Measurements from ENCODE around the gene LRP1B.

The LRP1B gene

DNA sequence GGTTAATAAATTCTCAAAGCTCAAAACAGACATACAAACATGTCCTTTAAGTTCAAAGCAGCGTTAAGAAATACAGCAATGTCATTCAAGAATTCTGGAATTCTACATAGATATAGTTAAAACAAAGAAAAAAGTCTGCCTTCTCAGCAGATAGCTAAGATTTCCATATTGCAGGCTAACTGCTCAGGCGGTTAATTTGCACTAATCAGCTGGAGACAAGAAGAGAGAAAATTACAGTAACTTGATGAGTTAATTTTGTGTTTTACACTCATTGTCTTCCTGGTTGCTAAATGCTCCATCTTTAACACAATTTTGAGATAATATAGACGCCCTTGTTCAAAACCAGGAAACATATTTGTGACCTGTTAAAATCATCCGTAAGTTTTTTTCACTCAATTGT is 1012.0 kb downstream of the LRP1B start:
- no peak for DNase-seq (ENCODE audit: low spot score)

DNA sequence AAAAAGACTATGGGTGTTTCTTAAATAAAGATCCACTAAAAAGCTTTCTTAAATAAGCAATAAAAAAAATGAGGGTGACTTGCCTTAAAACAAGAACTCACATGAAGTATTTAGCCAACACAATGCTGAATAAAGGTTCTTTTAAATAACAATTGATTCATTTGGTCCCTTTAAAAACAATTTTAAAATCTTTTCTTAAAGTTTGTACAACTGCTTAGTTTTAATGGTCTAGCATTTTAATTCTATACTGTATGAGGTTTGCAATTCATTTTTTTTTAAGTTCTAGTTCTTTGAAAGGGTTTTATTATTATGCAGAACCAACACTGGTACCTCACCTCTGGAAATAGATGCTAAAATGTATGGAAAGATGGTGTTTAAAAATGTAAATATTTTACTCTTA is 1017.5 kb downstream of the LRP1B start:
- no peak for DNase-seq (ENCODE audit: low spot score)

DNA sequence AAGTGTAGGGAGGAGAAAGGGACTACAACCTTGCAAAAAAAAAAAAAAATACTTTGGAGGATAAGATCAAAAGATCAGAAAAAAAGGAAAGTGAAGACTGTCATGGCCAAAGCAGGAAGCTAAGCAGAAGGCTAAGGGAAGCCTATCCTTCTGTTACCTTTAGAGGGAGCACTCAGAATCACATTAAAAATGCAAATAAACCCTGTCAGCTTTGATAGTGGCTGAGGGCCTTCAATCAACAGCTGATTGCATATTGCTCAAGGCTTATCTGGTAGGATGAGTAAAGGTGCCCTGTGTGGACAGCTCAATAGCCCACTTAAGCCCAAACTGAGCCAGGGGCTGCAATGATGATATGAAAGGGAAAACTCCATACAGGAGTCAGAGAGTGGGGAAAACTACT is 1021.2 kb downstream of the LRP1B start:
- DNase-seq (ENCODE audit: low spot score), result no peak

DNA sequence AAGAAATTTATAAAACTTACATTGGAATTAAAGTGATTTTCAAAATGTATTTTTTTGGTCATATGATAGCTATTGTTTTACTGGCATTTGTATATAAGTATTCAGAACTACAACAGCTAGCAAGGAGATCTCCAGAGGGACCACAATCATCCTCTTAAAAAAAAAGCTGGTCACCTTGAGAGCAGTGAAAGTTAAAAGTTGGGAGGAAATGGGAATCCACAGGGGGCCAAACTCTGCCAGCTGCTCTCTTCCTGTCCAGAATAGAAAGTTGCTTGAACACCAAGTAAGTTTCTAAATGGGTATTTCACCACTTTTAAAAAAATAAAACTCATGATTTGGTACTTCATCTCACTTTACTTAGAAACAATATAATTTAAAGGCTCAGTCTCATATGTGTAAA is 1025.1 kb downstream of the LRP1B start:
- DNase-seq (ENCODE audit: low spot score), result no peak

DNA sequence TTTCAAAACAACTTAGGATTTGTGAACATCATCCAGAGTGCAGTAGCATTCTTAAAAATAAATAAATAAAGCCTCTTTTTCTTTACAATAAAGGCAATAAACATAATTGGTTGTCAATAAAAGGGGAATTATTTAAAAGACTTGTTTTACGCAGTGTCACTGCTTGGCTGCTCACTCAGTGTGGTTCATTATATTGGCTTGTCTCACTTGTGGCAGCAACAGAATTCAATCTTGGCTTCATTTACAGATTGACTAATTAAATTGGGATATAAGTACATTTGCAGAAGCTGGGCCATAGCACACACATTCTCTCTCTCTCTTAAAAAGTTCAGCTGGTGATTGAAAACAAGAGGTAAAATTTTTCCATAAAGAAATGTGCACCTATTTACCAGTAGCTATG is 1027.6 kb downstream of the LRP1B start:
- no peak for DNase-seq (ENCODE audit: low spot score)

DNA sequence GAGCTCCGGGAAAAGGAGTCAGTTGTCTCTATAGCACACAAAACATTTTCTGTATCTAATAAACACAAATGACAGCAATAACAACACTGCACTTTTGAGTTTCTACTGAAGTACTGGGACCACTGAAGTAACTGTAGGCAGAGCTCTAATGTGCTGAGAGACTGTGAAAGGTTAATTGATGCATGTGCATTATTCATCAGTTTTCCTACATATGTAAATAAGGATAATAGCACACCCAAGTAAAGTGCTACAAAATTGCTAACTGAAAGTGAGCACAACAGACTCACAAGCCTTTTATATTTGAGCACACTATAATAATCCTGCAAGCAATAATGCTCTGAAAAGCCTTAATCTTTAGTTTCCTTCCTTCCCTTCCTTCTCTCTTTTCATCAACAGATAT is 1051.6 kb downstream of the LRP1B start:
- DNase-seq (ENCODE audit: low spot score), result no peak

DNA sequence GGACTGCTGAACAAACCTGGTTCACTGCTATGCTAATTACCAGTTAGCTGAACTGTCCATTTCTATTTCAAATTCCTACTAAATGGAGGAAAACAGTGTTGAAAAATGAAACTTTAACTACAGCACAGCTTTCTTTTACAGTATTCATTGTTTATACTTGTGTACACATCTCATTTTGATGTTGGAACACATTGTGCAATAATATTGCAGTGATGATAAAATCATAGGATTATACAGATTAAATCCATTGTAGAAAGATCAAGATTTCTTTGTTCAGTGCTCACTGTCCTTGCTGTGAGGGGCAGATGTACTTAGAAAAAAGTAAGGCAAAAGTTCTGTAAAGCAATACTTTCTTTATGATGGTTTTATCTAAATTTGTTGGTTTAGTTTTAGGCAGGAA is 1055.1 kb downstream of the LRP1B start:
- no peak for DNase-seq (ENCODE audit: low spot score)

DNA sequence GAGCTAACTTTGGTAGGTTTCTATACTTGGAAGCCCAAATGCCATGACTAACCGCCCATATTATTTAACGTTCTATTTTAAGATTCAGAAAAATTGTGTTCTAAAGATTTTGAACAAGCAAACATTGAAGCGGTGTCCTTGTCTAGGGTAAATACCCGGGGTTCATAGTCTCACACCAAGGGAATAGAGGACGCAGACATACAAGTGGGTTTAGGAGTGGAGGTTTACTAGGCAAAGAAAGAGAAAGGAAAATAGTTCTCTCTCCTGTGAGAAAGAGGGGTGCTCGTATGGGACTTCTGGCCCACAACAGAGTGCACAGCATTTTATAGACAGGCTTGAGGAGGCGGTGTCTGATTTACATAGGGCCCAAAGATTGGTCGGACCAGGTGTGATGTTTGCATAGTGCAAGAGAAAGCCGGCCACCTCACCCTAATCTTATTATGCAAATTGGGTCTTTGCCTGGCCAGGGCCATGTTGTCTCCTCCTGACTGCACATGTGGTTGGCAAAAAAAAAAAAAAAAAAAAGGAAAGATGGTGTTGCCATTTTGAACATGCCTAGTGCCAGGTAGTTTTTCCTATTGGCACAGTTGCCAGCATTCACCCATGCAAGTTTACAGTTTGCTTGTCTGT is 1062.6 kb downstream of the LRP1B start:
- no peak for DNase-seq (ENCODE audit: low spot score)

DNA sequence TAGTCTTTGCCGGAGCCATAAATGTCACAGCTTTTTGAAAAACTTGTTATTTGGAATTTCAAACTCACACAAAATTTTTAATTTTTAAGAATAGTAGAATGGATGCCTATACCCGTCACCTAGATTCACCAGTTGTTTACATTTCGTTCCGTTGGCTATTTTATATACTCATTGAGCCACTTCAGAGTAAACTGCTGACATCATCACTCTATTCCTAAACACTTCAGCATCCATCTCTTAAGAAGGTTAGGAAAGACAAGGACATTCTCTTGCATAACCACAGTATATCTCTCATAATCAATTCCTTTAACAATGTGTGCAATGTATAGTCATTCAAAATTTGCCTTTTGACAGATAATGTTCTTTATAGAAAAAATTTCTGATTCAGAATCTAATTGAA is 1065.8 kb downstream of the LRP1B start:
- no peak for DNase-seq (ENCODE audit: low spot score)

DNA sequence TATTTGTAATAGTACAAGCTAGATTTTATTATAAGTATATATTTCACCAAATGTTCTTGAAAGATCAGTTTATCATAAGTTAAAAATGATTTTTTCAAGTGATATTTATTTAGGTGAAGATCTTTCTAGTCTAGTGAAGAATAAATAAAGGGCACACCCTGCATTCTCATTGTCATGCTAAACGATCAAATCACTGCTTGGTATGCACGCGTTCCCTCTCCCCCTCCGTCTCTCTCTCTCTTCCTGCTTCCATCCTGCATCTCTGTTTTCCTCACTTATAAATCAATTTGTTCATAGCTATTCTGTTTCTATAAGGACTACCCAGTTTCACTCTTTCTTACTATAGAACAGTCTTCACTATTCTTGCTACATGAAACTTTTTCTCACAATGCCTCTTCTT is 1067.4 kb downstream of the LRP1B start:
- no peak for DNase-seq (ENCODE audit: low spot score)

DNA sequence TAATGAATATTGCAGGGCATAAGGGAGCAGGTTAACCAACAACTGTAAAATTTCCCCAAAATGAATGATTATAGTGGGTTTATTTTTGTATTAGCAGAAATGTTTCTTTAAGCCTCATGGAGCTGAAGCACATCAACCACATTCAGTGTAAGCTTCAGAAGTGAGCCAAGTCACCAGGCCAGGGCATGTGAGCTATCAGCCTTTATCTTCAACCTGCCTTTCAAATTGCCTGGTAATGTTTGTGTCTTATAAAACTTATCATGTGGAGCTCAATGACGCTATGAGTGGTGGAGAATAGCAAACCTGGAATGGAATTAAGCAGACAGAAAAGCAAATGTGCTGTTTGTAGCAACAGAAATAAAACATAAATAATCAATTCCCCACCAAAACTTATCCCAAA is 1068.4 kb downstream of the LRP1B start:
- no peak for DNase-seq (ENCODE audit: low spot score)

DNA sequence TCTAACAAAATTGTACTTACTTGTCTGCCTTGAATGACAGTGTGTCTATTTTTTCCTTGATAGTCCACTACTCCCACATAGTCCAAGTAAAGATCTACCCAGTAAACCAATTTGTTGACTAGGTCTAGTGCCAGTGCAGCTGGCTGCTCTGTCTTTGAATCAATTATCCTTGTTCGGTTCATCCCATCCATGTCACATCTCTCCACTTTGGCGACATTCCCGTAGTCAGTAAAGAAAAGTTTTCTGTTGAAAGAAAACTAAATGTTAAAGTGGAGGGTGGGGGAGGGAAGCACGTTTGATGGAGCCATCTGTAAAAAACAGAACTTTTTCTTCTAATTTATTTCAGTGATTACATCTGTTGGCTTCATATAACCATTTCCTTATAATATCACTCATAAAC is 1068.8 kb downstream of the LRP1B start:
- DNase-seq (ENCODE audit: low spot score), result no peak

DNA sequence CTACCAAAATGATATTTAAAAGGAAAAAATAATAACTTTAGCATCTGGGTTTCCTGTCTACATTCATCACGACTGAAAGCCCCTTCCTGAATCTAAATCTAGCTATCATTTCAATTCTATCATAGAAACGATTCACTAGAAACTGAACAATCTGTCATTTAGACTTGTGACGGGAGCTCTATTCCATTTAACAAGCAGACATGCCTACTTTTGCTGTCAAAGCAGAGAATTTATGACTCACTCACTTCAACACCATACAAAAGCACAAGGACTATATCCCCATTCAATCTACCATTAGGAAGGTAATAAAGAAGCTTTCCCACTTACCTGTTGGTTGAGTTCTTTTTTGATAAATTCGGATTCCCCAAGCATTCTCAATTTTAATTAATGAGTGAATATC is 1072.3 kb downstream of the LRP1B start:
- DNase-seq (ENCODE audit: low spot score), result no peak

DNA sequence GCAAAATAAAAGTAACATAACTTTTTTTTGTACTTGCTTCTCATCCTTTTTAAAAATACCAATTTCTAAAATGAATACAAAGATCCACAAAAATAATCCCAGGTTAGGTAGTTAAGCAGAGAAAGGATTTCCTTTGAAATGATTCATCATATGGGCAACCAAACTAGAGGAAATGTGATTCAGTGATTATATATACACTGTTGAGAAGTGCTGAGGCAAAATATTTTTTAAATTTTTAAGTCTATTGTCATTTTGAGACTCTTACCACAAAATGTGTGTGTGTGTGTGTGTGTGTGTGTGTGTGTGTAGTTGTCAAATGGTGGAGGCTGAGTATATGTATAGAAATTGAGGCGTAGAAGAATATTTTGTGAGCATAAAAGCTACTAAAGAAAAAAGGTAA is 1075.3 kb downstream of the LRP1B start:
- no peak for DNase-seq (ENCODE audit: low spot score)

DNA sequence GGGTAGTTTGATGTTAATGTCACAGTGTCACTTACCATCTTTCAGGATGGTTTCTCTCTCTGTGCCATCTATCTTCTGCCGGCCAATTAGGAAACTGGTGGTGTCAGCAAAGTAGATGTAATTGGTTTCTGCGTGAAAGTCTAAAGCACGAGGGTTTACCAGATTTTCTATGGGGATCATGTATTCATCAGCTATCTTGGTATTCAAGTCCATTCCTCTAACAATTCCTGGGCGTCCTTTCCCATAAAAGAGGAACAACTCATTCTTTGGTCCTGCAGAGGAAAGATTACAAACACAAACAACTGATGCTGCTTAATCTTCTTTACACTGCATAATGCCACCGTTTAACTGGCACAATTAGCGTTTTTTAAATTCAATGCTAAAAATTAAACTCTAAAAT is 1081.9 kb downstream of the LRP1B start:
- DNase-seq (ENCODE audit: low spot score), result no peak

DNA sequence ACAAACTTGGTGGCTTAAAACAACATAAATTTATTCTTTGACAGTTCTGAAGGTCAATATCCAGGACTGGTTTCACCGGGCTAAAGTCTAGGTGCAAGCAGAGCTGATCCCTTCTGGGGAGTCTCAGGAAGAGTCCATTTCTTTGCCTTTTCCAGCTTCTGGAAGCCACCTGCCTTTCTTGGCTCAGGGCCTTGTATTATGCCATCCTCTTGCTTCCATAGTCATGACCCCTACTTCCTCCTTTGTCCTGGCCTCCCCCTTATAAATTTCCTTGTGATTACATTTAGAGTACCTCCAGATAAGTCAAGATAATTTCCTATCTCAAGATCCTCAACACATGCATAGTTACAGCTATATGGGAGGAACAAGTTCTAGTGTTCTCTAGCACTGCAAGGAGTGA is 1089.5 kb downstream of the LRP1B start:
- DNase-seq (ENCODE audit: low spot score), result no peak

DNA sequence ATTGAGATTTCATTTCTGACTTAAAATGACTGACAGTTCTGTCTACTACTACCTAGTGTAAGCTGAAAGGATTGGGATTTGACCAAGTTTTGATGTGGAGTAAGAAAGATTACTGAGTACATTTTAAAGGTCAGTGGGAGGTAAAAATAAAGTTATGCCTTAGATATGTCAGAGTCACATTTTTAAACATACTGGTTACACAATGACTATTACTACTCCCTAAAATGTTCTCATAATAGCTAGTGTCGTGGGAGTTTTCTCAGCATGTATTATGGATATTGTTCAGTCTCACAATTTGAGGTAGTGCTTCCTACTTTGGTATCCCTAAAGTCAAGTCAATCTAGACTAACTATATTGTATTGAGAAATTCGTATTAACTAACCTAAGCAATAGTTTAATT is 1092.5 kb downstream of the LRP1B start:
- DNase-seq (ENCODE audit: low spot score), result no peak

DNA sequence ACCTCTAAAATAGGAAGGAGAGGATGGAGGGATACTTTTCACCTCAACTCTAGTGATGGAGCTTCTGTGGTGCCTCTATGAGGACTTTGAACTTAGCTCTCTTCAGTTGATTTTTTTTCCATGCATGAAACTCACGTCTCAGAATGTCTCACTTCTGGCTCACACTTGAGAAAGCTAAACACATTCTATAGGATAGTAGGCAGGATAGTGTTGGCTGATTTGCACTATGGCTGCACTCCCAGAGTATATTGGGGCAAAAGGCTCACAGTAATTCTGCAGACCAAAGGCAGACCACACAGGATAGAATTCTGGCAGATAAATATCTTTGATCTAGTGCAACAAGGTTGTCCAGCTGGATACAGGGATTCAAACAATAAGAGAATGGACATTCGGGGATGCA is 1093.5 kb downstream of the LRP1B start:
- DNase-seq (ENCODE audit: low spot score), result no peak

DNA sequence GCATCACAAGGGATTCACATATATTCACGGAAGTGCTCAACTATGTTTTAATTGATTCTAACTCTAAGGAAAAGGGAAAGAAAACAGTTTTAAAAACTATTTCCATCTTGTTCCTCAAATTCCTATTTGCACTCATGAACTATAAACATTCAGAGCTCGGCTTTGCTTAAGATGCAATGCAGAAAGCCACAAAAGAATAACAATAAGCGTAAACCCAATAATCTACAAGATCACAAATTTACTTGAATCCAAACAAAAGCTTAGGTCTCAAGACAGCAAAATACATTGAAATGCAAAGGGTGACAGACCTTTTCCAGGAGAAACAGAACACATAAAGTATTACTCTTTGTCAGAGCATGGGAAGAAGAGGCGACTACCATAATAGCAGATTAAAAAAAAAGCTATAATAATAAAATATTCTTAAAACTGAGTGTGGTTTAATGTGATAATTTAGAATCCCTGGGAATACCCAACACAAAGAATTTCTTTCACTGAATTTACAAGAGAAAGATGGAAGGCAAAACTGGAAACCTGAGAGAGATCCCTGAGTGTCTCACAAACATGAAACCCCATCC is 1094.9 kb downstream of the LRP1B start:
- DNase-seq (ENCODE audit: low spot score), result no peak

DNA sequence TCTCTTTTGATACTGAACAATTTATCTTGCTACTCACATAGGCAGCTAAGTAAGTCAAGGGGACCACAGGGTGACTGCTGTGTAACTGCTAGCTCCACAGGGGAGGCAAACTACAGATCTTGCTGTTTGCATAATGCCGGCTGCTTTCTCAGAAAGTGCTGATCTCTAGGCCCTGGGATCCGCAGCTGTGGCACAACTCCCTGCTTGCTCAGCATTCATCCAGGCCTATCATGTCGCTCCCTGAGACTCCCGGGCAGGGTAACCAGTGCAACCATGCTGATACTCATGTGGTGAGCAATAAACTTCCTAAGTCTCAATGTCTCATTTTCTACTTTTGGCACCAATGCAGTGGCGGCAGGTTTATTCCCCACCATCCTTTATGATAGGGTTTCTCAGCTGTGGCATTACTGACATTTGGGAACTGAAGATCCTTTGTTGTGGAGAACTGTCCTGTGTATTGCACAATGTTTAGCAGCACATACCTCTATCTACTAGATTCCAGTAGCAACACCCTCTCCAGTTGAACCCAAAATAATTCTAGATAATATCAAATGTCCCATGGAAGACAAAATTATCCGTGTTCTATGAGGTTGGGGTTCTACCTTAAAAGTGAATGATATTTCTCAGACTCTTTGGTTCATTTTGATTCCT is 1101.3 kb downstream of the LRP1B start:
- DNase-seq (ENCODE audit: low spot score), result no peak

DNA sequence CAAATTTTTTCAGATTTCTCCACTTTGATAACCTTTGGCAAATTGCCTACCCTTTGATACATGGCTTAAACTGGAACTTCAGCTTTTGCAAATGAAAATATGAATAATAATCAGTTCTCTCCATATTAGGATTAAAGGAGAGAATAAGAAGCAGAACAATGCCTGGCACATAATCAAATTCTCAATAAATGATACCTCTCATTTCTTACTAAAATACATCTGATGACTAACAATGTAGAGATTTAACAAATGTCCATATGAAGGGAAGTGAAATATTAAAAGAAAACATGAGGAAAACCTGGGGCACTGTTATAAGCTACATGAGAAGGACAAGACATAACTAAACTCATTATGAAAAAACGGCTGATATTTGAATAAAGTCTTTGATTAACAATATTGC is 1103.6 kb downstream of the LRP1B start:
- no peak for DNase-seq (ENCODE audit: low spot score)

DNA sequence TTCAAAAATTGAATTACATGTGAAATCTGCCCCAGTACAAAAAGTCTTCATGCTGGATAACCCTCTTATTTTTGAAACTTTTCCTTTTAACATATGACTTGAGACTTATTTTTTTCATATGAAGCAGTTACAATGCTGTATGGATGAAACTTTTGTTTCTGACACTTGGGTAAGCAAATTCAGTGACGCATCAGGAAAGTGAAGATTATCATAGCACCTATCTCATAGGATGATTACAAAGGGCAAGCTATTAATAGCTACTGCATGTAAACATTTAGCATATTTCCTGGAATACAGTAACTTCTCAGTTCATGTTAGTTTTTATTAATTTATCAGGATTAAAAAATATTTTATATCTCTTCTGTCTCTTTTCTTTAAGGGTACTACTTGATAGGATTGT is 1109.2 kb downstream of the LRP1B start:
- DNase-seq (ENCODE audit: low spot score), result no peak

DNA sequence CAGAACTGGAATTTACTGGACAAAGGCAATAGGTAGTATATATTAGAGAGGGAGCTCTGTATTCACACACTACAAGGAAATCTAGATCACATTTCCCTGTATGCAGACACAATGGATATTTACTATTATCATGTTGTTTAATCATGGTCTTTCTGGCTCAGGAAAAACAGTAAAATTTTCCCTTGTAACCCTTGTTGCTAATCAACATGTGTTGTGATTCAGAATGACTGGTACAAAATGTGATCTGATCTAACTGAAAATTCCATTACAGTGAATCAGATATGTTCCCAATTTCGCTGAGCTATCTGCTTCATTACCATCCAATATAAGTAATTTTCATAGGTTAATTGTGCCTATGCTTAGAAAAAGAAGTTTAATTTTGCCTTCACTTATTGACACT is 1109.7 kb downstream of the LRP1B start:
- DNase-seq (ENCODE audit: low spot score), result no peak

DNA sequence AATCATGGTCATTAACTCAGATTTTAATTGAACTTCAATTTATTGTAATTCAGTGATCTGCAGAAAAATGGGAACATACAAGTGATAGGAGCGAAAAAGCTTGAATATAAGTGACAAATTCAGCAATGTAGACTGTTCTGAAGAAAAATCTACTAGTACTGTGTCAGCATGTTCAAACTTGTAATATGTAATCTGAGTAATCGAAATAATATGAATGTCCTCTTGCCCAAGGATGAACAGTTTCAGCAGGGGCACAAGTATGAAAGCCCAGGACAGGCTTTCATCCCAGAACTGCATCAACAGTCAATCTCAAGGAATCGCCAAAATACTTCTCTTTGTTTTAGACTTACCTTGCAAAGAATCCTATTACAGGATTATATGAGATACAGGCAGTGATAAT is 1110.5 kb downstream of the LRP1B start:
- DNase-seq (ENCODE audit: low spot score), result no peak
